Ovary (tissue), 3 donors: ENCODE data around the gene SPRY1.

Source experiments
- CTCF ChIP-seq, 3 donors: fragments of 450-650 bp in 2 of 3; fragments of 200-600 bp in 1 of 3; IDR thresholded peaks; one replicate each; pipeline versions ENCODE4 v1.5.1 to v1.8.0; 2016 to 2022; ENCODE audit warnings: antibody characterized with exemption in 3 of 3, mild to moderate bottlenecking in 1 of 3
- POLR2A ChIP-seq: fragments of 450-650 bp; IDR thresholded peaks from one replicate; pipeline ENCODE4 v1.6.1; 2017; ENCODE audit warnings: antibody characterized with exemption, mild to moderate bottlenecking, moderate library complexity
- donor health status: DM: no; HTN: no; CAD: no.

GRCh38 chr4:123449362-123449761, 52.8 kb downstream of the SPRY1 start:
- TF ChIP-seq CTCF (IDR thresholded peaks at IDR 0.05) (no peak), POLR2A (no peak)
